Measurements from ENCODE around the gene CFAP20DC.
"Not testable (repeated sequence)": the region's sequence is repeated elsewhere in the genome, so short reads cannot be mapped to it uniquely, and the experiment has no call there.

Gene CFAP20DC

GRCh38 chr3:58986654-58987053 lies 63.2 kb downstream of the CFAP20DC start:
- H3K4me3 ChIP-seq (replicated peaks; ENCODE audit: low read depth, low read length): no peak overlapping the region
- no peak for DNase-seq (ENCODE audit: low read depth)
- no peak for TF ChIP-seq CTCF (IDR thresholded peaks at IDR 0.05; ENCODE audit: low read length, missing control alignments)

- H3K4me3 ChIP-seq (replicated peaks; ENCODE audit: low read depth, low read length): no peak overlapping the region
- no peak for DNase-seq (ENCODE audit: low read depth)
- no peak for TF ChIP-seq CTCF (IDR thresholded peaks at IDR 0.05; ENCODE audit: low read length, missing control alignments)
Measured at GRCh38 chr3:58979840-58980239, 70.0 kb downstream of the CFAP20DC start.

GRCh38 chr3:58973796-58974195 lies 76.0 kb downstream of the CFAP20DC start:
- TF ChIP-seq CTCF (IDR thresholded peaks at IDR 0.05; ENCODE audit: low read length, missing control alignments): no peak
- no peak overlapping the region for H3K4me3 ChIP-seq (replicated peaks; ENCODE audit: low read depth, low read length)
- peak; percentile 48 for DNase-seq (ENCODE audit: low read depth)

- not testable (repeated sequence) for DNase-seq (ENCODE audit: low read depth)
Measured at GRCh38 chr3:58967866-58968265, 82.0 kb downstream of the CFAP20DC start.

GRCh38 chr3:58965865-58966264 lies 84.0 kb downstream of the CFAP20DC start:
- peak; percentile 34 for DNase-seq (ENCODE audit: low read depth)
- no peak for TF ChIP-seq CTCF (IDR thresholded peaks at IDR 0.05; ENCODE audit: low read length, missing control alignments)
- H3K4me3 ChIP-seq (replicated peaks; ENCODE audit: low read depth, low read length): no peak overlapping the region

More at GRCh38 chr3:58967866-58968265, 82.0 kb downstream of the CFAP20DC start:
- H3K4me3 ChIP-seq (replicated peaks; ENCODE audit: low read depth, low read length): not testable (repeated sequence)

GRCh38 chr3:58963928-58964503 lies 85.8 kb downstream of the CFAP20DC start:
- no peak for DNase-seq (ENCODE audit: low read depth)

GRCh38 chr3:58962816-58963215 lies 87.0 kb downstream of the CFAP20DC start:
- no peak overlapping the region for H3K4me3 ChIP-seq (replicated peaks; ENCODE audit: low read depth, low read length)
- TF ChIP-seq CTCF (IDR thresholded peaks at IDR 0.05; ENCODE audit: low read length, missing control alignments): no peak
- peak; percentile 16 for DNase-seq (ENCODE audit: low read depth)

More at GRCh38 chr3:58963928-58964503, 85.8 kb downstream of the CFAP20DC start:
- H3K4me3 ChIP-seq (replicated peaks; ENCODE audit: low read depth, low read length): no peak overlapping the region
- TF ChIP-seq CTCF (IDR thresholded peaks at IDR 0.05; ENCODE audit: low read length, missing control alignments): no peak

Measured in fibroblast of pulmonary artery (primary cell).